SH-SY5Y (cell line): ENCODE results near the gene DAPK1.

Source experiments
- GATA2 ChIP-seq: IDR thresholded peaks from 2 replicates; pipeline ENCODE4 v1.6.1; 2011; ENCODE audit warnings: mild to moderate bottlenecking, low read depth, low read length
- GATA3 ChIP-seq: IDR thresholded peaks from 2 replicates; pipeline ENCODE4 v1.6.1; 2011; ENCODE audit warnings: low read depth, mild to moderate bottlenecking, low read length, moderate library complexity

DNA sequence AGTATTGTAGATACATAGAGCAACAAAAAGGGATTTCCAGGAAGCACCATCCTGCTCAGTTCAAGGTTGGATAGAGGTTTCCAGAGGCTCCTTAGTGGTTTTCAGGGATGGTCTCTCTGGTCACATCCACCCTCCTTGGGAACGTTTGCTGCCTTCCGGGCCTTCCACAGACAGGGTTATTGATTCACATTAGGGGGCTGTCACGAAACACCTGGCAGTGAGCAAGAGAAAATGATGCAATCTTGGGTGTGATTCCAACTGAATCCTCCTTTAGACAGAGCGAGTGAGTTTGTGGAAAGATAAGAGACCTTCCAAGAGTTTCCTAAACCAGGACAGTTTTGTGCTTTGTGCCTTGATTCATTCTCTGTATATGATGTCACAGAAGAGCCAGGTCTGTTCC is 184.4 kb downstream of the DAPK1 start:
- TF ChIP-seq GATA2 (no peak), GATA3 (no peak)
